GM21529 (cell line): ENCODE measurements around the gene MRPS14.
A peak's percentile ranks its signal among the peaks of the same experiment; 100 is the strongest.
"Not testable (repeated sequence)": the region's sequence is repeated elsewhere in the genome, so short reads cannot be mapped to it uniquely, and the experiment has no call there.

Source experiments
- ATAC-seq: cut with Tn5 transposase; IDR thresholded peaks from one replicate; pipeline ENCODE4 v1.9.1; 2021; ENCODE audit not compliant: unreplicated experiment

The MRPS14 gene

GRCh38 chr1:175023043-175023921 is at the start of gene MRPS14:
Gene MRPS14, minus strand, starts transcription at chr1:175023425. Its CDS starts 17 bp downstream, at chr1:175023408.
- ATAC-seq = peak; percentile 92

DNA sequence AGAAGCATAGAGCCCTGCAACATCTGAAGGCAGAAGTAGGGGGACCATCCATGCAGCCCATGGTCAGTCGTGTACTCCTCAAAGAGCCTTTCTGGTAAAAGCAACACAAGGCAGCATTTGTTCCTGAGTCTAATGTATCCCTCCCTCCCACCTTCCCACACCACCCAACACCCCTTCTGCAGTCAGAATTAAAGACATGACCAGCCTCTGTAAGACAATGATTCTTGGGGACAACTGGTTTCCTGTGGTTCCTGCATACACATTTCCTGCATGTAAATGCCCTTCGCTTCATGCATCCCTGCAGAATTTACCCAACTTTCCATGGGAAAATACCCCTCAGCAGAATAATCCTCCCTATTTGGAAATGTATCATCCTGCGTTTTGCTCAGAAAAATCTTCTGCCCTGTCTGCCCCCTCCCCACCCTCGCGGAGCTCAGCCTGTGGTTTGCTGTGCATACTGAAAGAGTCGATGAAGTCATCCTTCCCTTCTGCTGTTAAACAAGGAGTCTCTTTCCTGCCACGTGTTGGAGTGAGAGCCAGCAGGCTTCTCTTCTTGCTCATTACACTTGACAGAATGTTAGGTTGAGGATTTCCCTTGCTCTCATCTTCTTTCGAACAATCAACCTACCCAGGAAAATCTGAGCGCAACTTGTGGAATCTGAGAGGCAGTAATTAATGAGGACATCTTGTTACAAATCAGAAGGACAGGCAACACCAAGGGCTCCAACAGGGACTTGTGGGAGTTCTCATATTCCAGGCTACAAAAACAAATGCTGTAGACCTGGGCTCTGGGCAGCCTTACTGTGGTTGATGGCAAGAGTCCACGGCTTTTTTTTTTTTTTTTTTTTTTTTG is 49.1 kb upstream of the MRPS14 start:
- peak; percentile 81 for ATAC-seq

GRCh38 chr1:175071276-175071943 is 48.2 kb upstream of the MRPS14 start:
- ATAC-seq = no peak

DNA sequence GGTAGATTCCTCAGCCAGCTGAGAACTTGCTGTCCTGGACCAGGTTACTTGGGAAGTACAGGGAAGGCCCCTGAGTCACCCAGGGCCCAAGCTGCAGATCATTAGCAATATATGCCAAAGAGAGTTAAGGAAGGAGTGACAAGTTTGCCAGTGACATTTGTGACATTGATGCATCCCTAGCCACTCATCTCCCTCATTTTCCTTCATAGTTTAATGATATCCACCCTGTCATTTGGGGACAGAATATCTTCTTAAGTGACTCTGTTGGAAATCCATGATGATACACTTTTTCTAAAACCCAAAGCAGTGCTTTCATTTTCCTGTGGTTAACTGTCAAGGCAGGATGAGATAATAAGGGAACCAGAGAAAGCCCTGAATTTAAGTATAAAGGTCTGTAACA is 47.6 kb upstream of the MRPS14 start:
- ATAC-seq = no peak

- ATAC-seq = no peak
These were observed 44.3 kb upstream of the MRPS14 start, which contains the start of gene TNN for GRCh38 chr1:175067362-175068106. Gene TNN, plus strand, starts transcription at chr1:175067833. Its CDS starts 9,586 bp downstream, at chr1:175077419.

DNA sequence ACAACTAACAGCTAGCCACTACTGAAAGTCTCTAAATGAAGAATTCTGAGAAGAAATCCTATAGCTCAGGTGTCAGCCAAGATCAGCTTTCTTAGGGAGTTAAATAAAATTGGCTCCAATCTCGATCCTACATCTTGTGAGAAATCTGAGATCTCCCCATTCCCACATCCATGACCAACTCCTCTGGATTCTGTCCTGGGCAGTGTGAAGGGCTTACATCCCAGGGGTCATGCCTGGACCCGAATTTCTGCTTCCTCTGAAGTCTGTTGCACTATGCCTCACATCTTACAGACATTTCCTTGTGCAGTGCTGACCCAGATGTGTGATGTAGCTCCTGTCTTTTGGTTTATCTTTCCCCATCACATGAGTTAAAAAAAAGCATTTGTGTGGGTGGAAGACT is 39.6 kb upstream of the MRPS14 start:
- no peak for ATAC-seq

DNA sequence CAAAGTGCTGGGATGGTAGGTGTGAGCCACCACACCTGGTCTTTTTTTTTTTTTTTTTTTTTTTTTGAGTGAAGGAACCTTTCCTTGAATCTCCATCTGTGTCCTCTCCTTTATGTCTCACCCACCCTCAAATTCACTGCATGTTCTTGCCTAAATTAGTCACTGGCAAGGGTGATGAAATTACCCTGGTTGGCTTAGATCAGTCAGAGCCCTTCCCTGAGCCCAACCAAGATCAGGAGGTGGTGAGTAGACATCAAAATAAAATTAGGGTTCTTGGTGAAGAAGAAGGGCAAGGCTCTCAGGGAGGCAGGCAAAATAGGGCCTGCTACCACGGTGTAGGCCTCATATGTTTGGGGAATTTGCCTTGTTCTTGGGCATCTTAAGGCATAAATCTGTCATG is 39.1 kb upstream of the MRPS14 start:
- no peak for ATAC-seq

GRCh38 chr1:175054736-175055135 is 31.5 kb upstream of the MRPS14 start:
- ATAC-seq = no peak

GRCh38 chr1:175050992-175051391 is 27.8 kb upstream of the MRPS14 start:
- ATAC-seq = no peak

DNA sequence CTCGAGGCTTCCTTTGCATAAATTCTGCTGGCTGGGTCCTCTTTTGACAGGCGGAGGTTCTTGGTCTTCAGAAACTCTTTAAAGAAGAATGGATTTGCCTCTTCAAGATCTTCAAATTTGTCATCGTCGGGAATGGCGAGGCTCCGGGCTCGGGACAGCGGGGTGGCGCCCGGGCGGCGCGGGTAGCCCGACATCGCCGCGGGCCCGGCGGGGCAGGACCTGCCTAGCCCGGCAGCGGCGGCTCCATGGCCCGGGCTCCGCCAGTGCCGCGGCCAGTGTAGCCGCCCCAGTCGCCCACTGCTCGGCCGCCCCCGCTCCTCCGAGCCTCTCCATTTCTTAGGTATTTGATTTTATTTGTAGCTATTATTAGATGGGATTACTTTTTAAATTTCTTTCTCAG is 22.3 kb upstream of the MRPS14 start:
- no peak for ATAC-seq

GRCh38 chr1:175045097-175045496 is 21.9 kb upstream of the MRPS14 start:
- no peak for ATAC-seq

DNA sequence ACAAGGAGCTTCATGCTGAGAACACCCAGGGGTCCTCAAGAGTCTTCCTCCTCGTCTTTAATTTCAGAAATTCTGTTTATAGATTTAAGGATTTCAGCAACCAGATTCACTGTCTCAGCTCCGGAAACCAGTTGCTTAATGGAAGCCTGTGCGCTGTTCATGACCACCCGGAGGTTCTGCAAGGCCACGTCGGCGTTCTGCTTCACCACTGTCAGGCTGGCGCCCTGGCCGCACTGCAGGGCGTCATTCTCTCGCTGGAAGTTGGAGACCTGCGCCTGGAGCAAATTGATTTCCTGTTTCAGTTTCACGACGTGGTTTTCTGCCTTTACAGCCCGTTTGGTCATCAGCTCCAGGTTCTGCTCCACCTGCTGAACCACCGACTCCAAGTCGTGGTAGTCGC is 21.4 kb upstream of the MRPS14 start:
- not testable (repeated sequence) for ATAC-seq

DNA sequence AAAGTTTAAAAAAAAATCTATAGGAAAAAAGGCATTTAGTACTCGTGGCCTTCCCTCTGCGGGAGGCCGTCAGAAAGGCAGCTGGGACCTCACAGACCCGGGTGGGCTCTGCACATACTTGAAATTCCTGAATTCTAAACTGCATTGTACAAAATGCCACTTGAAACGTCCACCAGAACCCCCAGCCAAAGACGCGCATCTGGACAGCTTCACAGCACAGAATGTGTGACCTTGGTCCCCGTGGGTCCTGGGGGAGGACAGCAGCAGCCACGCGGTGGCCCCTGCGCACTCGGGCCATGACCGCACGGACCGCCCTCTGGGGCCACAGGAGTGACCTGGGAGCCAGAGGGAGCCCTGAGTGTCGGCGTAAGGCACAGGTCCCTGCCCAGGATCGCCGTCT is 20.6 kb upstream of the MRPS14 start:
- no peak for ATAC-seq

- ATAC-seq = no peak
These were observed 19.4 kb upstream of the MRPS14 start for GRCh38 chr1:175042650-175043049.

- ATAC-seq = no peak
These were observed 17.2 kb upstream of the MRPS14 start for GRCh38 chr1:175040324-175040879.

- no peak for ATAC-seq
These were observed 14.2 kb upstream of the MRPS14 start for GRCh38 chr1:175037416-175037815.

GRCh38 chr1:175036476-175036875 is 13.3 kb upstream of the MRPS14 start:
- no peak for ATAC-seq

- ATAC-seq = no peak
These were observed 12.6 kb upstream of the MRPS14 start for GRCh38 chr1:175035865-175036264.

- no peak for ATAC-seq
These were observed 11.6 kb upstream of the MRPS14 start for GRCh38 chr1:175034775-175035174.

DNA sequence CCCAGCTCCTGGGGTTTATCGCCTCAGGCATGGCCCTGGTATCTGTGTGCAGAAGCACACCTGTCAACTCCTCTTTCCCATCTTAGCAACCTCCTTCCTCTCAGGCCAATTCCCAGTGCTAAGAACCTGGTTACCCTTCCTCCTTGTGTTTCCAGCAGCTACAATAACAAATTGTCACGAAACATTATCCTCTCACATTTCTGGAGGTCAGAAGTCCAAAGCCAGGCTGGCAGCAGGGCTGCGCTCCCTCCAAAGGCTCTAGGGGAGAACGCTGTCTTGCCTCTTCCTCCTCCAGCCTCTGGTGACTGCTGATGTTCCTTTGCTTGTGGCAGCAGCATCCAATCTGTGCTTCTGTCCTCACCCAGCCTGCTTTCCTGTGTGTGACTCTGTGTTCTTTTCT is 10.7 kb upstream of the MRPS14 start:
- no peak for ATAC-seq
